HG02759 (cell line): ENCODE measurements around the gene BMPR1B.

ENCODE experiments used
- ATAC-seq: cut with Tn5 transposase; IDR thresholded peaks from one replicate; pipeline ENCODE4 v1.9.1; 2021; ENCODE audit warnings: mild to moderate bottlenecking, moderate library complexity; ENCODE audit not compliant: unreplicated experiment

BMPR1B gene

DNA sequence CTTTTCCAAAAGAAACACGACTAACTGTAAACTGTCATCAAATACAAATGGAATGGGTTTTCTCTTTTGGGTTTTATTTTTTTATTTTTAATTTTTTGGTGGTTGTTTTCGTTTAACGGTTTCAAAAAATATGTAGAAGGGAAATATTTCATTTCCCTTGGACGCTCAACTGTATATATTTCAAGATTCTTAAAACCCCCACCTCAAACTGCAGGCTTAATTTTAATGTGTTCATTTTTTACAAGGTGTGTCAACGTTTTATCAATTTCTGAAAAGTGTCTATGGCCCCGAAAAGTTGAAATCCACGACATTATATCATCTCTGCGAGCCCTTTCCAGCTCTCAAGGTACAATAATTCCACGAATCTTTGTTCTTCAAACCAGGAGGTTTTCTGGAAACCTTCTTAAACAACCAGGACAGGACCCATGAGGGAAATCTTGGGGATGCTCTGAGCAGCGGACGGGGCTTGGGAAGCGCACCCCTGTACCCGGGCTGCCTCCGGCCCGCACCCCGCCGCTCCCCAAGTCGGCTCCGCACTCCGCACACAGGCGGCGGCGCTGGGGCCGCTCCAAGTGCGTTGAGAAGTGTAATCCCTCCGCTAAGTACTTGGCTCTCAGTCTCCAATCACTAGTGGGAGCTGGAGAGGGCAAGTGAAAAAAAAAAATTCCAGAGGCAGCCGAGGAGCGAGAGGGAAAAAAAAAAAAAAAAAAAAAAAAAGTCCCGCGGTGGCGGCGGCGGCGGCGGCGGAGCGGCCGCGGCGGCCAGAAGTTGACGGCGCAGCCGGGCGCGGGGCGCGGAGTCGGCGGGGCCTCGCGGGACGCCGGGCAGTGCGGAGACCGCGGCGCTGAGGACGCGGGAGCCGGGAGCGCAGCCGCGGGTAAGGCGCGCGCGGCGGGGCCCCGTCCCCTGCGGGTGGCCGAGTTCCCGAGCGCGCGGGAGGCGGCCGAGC, at the start of gene BMPR1B:
Gene BMPR1B (plus strand): TSS at position 764 of the 949 bp plus-strand sequence. CDS start 346,470 bp downstream, outside the sequence.
- no peak for ATAC-seq

DNA sequence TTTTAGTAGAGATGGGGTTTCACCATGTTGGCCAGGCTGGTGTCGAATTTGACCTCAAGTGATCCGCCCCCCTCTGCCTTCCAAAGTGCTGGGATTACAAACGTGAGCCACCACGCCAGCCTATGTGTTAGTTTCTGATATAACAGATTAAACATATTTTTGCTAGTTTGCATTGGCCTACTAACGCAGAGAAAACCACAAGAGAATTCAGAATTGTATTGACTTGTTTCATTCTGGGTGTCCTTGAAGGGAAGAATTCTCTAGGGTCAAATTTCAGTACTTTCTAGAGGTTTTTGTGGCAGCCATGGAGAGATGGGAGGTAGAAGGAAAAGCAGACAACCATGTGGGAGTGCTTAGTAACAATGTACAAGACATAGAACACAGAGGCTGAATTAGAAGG, 46.1 kb upstream of the BMPR1B start:
- ATAC-seq = no peak

DNA sequence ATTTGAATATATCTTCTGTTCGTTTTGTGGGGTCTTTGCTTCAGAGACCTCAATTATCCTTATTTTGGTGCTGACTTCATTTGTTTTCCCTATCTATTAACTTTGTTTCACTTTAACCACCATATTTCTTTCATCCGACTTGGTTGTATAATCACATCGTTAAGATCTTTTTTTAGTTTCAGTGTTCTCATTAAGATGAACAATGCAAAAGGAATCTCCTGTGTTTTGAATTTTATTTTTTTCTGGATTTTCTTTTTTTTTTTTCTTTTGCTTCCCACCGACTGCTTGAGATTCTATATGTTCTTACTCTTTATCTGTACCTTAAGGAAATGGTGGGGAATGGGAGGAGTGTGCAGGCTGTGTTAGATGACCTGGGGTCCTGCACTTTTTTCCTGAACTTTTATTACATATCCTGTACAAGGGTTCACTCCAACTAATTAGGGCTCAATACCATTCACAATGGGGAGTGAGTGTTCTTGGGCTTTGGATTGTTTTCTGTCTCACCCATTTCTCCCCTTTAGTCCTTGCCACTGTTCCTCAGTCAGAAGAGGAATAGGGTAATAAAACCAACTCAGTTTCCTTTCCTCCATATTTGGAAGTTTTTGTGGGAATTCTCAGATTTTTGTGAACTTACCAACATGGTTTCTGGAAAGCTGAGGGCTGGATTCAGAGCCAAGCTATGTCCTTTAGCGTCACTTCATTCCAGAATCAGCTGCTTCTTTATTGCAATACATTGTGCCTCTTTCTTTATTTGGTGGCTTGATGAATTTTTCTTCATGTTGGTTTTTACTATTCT, 43.2 kb upstream of the BMPR1B start:
- ATAC-seq = no peak

DNA sequence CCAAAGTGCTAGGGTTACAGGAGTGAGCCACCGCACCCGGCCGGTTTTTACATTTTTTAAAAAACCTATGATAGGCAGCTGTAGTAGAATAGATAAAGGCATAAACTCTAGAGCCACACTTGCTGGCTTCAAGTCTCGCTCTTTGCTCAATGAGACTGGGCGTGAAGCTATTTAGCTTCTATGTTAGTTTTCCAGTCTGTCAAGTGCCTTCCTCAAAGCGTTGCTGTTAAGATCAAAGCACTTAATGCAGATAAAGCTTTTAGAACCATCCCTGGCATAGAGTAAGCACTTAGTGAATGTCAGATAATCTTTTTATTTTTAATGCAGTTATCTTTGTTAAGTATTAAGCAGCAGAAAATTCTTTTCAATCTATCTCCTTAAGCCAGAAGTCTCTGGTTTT, 42.0 kb upstream of the BMPR1B start:
- ATAC-seq = no peak

DNA sequence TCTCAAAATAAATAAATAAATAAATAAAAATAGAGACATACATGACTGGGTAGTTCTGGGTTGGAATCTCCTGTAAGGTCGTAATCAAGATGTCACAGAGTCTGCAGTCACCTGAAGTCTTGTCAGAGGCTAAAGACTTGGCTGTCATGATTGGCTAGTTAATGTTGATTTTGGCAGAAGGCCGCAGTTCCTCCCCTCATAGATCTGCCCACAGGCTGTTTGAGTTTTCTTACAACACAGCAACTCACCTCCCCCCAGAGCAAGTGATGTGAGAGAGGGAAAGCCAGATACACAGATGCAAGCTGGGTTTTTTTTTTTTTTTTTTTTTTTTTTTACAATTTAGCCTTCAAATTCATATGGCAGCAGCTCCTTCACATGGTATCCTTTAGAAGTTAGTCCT, 36.4 kb upstream of the BMPR1B start:
- ATAC-seq = no peak

DNA sequence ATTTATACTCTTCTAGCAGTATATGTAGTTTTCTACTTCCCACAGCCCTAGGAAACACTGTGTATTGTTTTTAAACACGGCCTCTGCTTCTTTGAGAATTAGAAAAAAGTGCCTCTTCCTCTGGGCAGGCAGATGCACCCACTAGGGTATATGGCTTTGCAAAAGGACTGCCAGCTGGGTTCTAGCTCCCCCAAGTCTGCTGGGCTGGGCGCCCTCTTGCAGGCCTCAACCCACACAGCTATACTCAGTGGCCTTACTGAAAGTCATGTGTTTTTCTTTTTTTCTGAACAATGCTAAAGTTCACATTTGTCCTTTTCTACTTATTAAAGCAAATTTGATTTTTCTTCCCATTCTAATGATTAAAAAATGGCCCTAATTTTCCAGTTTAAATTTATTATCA, 35.5 kb upstream of the BMPR1B start:
- no peak for ATAC-seq

DNA sequence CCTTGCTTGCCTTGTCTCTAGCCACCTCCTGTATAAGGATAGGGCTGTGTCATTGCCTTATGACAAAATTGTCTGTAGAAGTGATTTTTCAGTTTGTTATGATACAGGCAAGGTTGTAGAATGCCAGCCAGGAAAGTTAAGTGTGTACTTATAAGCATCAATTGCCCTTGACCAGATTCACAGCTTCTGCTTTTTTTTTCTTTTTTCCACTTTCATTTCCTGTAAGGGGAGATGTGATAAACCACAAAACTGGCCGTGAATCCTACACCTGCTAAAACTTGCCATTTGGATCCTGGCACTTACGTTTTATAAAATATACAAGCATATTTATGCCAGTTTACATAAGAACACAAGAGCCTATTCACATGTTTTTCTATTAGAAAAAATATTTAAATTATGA, 35.0 kb upstream of the BMPR1B start:
- ATAC-seq = no peak

DNA sequence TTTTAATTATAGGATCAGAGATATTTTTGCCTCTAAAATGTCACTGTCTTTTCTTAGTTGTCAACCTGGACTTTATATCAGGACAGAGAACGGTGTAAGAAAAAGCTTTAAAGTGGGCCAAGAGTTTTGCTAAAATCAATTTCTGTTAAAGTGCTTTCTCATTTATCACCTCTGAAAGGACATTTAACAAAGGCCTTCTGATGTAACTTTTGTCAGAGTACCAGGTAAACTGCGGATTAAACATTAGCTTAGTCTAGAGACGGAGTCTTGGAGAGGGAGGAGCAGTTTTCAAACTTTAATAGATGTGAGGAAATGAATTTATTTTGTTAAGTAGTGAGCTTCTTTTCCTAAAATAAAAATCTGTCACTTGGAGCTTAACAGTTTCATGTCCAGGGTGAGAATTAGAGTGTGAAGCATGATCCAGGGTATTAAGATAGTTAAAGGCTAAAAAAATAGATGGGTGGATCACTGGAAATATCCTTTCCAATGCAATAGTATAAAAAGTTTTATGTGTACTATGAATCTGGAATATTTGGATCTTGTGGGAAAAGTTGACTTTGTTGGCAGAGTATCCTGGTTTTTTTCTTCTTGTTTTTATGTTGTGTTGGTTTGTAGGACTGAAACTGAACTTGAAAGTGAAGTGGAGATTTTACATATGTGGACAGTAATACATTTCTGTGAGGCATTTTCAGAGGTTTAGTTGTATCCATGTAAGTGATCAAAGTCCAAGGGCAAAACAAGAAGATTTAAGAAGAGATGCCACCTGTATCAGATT, 33.6 kb upstream of the BMPR1B start:
- no peak for ATAC-seq

DNA sequence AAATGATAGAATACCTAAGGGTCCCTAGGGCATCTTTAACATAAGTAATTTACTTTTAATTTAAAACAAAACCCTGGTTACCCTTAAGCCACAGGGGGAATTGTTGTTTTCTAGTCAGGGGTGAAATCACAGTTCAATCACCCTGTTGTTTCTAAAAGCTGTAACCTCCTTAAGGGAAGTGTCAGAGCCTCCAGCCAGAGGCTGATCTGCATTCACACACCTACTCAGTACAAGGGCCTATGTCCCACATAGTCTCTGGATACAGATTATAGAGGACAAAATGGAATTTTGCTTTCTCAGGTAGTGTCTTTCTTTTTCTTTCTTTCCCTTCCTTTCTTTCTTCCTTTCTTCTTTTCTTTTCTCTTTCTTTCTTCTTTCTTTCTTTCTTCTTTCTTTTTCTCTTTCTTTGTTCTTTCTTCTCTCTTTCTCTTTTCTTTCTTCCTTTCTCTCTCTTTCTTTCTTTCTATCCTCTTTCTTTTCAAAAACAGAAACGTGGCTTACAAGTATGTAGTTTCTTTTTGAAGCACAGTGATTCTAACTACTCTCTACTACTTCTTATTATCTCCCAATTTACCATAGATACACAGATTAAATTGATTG, 31.1 kb upstream of the BMPR1B start:
- ATAC-seq = no peak

DNA sequence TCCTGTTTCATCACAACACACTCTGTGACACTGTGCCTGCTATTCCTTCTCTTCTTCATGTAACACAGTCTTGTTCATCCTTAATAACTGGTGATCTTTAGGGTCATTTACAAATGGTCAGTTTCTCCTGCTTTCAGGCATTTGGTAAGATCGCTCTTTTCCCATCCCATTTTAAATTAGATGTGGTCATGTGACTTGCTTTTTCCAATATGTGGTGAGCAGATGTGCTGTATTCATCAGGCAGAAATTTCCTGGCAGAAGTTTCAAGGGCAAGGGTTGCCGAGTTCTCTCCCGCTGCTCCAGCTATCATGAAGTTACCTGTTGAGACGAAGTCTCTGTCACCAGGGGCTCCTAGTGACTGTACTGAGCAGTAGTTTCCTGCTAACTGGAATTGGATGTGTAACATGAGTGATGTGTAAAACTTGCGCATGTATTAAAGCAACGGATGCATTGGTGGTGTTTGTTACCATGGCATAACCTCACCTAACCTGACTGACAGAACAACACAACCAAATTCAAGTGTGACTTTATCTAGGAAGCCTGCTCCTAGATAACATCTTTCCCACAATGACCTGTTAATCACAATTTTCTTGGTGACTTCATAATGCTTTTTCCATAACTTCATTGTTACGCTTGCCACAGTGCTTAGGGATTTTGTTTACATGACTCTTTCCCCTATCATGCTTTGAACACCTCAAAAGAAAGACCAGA, 29.5 kb upstream of the BMPR1B start:
- ATAC-seq = no peak

DNA sequence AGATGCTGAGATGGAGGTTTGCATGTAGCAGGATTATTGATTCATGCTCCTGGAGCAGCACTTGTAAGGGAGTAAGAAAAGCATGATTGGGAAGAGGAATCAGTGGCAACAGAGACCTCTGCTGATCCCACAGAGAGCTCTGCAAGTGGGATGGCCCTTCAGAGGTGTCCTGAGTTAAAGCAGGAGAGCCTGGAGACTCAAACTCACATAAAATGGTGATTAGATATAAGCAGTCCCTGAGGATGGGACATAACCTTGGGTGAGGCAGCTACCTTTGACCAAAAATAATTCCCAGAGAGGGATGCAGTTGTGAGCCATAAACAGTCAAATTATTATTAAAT, 25.4 kb upstream of the BMPR1B start:
- no peak for ATAC-seq

DNA sequence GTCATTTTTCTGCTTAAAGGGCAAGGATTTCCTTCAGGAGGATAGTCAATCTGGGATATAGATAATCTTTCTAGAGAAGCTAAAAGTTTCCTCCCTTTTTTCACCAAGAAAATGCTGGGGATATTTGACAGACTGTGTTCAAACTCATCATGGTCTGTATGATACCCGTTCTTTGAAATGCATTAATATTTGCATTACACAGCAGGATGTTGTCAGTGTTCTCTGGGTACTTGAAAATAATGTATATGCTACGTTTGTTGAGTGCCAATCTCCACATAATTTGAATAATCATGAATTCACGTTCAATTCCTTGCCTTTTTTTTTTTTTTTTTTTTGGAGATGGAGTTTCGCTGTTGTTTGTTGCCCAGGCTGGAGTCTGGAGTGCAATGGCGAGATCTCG, 18.0 kb upstream of the BMPR1B start:
- no peak for ATAC-seq

DNA sequence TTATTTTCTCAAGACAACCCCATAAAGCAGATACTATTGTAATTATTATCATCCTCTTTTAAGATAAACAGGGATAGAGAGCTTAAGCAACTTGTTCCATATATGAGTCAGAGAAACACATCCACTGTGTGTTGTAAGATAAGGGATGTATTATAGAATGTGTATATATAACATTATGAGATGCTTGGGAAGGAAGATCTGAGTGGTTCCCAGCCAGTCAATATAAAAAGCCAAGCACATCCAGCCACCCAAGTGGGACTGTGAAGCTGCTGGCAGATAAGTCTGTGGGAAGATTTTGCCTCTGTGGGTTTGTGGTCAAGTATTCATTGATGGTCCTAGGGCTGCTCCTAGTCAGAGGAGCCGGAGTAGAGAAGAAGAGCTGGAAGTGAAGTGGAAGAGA, 16.5 kb upstream of the BMPR1B start:
- ATAC-seq = no peak

DNA sequence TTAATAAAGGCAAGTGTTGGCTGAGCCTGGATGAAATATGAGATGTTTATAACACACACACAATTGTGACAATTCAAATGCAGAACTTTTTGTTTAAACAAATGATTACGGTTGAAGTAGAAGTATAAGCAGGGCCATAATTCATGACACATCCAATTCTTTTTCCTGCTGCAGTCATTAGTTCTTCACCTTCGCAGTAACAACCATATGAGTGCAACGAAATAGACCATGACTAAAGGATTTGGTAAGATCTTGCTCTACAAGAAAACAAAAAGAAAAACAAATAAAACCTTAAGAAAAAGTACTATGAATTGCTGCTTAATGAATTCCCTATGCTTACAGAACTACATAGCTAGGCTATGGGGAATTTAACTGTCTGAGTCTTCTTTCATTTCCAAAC, 13.9 kb upstream of the BMPR1B start:
- no peak for ATAC-seq

DNA sequence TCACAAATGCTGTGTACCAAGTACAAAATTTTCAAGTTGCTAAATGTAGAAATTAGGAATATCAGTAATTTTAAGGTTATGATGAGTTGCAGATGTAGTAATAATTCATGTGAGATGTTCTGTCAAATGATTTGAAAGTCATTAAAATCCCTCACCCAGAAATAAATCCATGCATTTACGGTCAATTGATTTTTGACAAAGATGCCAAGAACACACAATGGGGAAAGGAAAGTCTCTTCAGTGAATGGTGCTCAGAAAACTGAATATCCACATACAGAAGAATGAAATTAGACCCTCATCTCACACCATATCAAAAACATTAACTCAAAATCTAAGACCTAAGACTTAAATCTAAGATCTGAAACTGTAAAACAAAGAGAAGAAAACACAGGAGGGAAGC, 12.9 kb upstream of the BMPR1B start:
- ATAC-seq = no peak

DNA sequence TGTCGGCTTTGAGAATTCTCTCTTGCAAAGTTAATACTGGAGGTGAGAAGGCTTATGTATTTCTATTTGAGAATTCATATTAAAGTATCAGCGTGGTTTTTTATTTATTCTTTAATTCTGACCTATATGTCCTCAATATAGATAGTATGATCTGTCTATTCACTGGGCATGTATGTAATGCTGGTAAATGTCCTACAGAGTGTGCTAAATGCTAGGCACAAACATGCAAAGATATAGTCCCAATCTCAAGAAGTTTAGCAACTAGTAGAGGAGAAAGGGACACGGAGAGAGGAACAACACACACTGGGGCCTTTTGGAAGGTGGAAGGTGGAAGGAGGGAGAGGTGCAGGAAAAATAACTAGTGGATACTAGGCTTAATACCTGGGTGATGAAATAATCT, 11.0 kb upstream of the BMPR1B start:
- ATAC-seq = no peak

DNA sequence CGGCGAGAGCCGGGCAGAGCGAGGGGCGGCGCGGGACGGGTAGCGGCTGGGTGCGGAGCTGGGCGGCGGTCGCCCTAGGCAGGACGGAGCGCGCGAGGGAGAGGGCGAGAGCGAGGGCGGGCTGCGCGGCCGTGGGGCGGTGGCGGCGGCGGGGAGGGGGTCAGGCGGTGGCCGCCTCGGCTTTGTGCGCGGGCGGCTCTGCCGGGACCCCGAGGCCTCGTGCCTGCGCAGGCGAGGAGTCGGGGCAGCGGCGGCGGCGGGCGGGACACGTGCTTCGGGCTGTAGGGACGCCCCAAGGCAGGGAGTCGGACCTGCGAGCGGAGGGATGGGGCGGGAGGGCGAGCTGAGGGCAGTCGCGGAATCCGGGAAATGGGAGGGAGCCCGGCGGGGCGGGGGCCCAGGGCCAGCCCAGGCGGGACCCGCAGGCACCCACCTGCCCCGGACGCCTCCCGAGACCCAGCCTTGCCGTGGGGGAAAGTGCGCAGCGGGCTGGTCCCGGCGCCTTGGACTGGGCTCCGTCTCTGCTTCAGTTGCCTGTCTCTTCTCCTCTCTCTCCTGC, 465 bp downstream of the BMPR1B start:
- peak; percentile 50 for ATAC-seq

DNA sequence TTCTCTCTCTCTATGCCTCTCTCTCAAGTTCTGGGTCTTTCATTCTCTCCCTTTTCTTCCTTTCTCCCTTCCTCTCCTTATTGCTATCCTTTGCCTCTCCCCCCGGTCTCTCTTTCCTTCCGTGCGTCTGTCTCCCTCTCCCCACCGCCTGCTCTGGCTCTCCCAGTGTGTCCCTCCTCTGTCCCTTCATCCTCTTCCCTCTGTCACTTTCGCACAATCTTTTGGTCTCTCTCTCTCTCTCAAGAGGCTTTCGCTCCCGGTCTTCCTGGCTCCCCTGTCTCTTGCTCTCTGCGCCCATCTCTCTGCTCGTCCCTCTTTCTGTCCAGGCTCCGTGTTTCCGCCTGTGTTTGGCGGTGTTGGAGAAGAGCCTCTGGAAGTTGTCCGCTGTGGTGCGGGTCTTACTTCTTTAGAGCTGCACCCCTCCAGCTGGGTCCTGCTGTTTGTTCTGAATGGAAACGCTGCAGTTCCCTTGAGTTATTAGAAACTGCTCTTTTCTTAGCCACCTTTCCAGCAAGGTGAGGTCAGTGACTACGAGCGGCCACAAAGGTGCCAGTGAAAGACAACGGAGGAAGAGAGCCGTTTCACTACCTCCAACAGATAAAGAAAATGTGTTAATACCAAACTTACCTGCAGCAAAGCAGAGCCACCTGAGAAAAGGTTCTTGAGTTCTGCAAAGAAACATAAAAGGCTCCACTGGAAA, 1.1 kb downstream of the BMPR1B start:
- peak; percentile 4 for ATAC-seq

DNA sequence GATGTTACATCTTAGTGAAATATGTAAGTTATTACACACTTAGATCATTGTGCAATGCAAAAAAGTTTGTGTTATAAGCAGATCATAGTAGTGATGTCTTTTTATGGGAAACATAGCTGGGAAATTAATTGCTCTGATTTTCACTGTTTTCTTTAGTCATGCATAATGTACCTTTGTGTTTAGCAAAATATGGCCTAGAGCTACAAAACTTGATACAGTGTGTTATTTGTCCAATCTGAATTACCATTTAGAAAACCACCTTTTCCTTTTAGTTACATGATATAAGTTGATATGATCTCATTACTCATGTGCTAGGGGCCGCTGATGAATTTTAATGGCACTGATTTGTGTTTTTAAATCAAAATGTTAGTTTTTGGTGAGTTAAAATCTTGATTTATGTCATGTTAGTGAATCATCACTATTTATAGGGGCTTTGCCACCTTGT, 2.0 kb downstream of the BMPR1B start:
- no peak for ATAC-seq
